Ramos (cell line): ENCODE results near the gene CFAP119.

ENCODE experiments used
- in situ Hi-C: fragments of 300-500 bp; cut with MboI; formaldehyde crosslinking; loops from one replicate; pipeline ENCODE4 v1.14.3; 2022; ENCODE audit warnings: low sequenced_read_pairs; ENCODE audit not compliant: unreplicated experiment

CFAP119 gene

GRCh38 chr16:30721167-30721566, 40.7 kb downstream of the CFAP119 start:
- in situ Hi-C loops = no loop called here

- in situ Hi-C loops = no loop called here
Observed at GRCh38 chr16:30720694-30721093, 41.2 kb downstream of the CFAP119 start.

GRCh38 chr16:30720086-30720485, 41.8 kb downstream of the CFAP119 start:
- in situ Hi-C loops = no loop called here

- in situ Hi-C loops = no loop called here
Observed at GRCh38 chr16:30715750-30716445, 46.0 kb downstream of the CFAP119 start.

GRCh38 chr16:30711712-30712111, 50.1 kb downstream of the CFAP119 start:
- in situ Hi-C loops = no loop called here

- in situ Hi-C loops = no loop called here
Observed at GRCh38 chr16:30710971-30711370, 50.9 kb downstream of the CFAP119 start.
